HG02981 (cell line): ENCODE measurements around the gene PRSS22.

Source experiments
- ATAC-seq: cut with Tn5 transposase; IDR thresholded peaks from one replicate; pipeline ENCODE4 v1.9.1; 2021; ENCODE audit warnings: mild to moderate bottlenecking, moderate library complexity; ENCODE audit not compliant: unreplicated experiment

PRSS22 gene

GRCh38 chr16:2881783-2882649, 24.0 kb upstream of the PRSS22 start:
- no peak for ATAC-seq

- no peak for ATAC-seq
These were observed 22.0 kb upstream of the PRSS22 start for GRCh38 chr16:2879854-2880508.

GRCh38 chr16:2874912-2875362, 17.0 kb upstream of the PRSS22 start:
- peak; percentile 68 for ATAC-seq

GRCh38 chr16:2874032-2874911, 16.3 kb upstream of the PRSS22 start:
- ATAC-seq: no peak

- no peak for ATAC-seq
These were observed 14.0 kb upstream of the PRSS22 start for GRCh38 chr16:2871926-2872325.

GRCh38 chr16:2867987-2868789, 10.2 kb upstream of the PRSS22 start:
- ATAC-seq: peak; percentile 86

GRCh38 chr16:2867661-2867986, 9.7 kb upstream of the PRSS22 start:
- ATAC-seq: no peak

GRCh38 chr16:2866431-2866830, 8.5 kb upstream of the PRSS22 start:
- ATAC-seq: no peak

- no peak for ATAC-seq
These were observed 7.7 kb upstream of the PRSS22 start for GRCh38 chr16:2865651-2866050.

GRCh38 chr16:2860826-2861567, 3.0 kb upstream of the PRSS22 start:
- no peak for ATAC-seq

- no peak for ATAC-seq
These were observed 1.8 kb upstream of the PRSS22 start for GRCh38 chr16:2859686-2860265.

- ATAC-seq: no peak
These were observed 465 bp upstream of the PRSS22 start for GRCh38 chr16:2858245-2859025.

- no peak for ATAC-seq
These were observed 1.1 kb downstream of the PRSS22 start for GRCh38 chr16:2856686-2857450.

- no peak for ATAC-seq
These were observed 1.8 kb downstream of the PRSS22 start for GRCh38 chr16:2856061-2856670.

- no peak for ATAC-seq
These were observed 2.4 kb downstream of the PRSS22 start for GRCh38 chr16:2855536-2855935.

- no peak for ATAC-seq
These were observed 3.2 kb downstream of the PRSS22 start for GRCh38 chr16:2854700-2855309.

GRCh38 chr16:2853531-2854073, 4.4 kb downstream of the PRSS22 start:
- ATAC-seq: no peak
